ENCODE results near the gene LRRFIP1.

GRCh38 chr2:237617587-237617982, 9.8 kb upstream of the LRRFIP1 start:
- TF ChIP-seq CTCF (IDR thresholded peaks at IDR 0.05; ENCODE audit: low read depth, low read length, poor library complexity, severe bottlenecking) (no peak), EZH2phosphoT487 (IDR thresholded peaks at IDR 0.05; ENCODE audit: borderline replicate concordance, low read length) (no peak)
